Measurements from ENCODE around the gene RITA1.

Gene RITA1

DNA sequence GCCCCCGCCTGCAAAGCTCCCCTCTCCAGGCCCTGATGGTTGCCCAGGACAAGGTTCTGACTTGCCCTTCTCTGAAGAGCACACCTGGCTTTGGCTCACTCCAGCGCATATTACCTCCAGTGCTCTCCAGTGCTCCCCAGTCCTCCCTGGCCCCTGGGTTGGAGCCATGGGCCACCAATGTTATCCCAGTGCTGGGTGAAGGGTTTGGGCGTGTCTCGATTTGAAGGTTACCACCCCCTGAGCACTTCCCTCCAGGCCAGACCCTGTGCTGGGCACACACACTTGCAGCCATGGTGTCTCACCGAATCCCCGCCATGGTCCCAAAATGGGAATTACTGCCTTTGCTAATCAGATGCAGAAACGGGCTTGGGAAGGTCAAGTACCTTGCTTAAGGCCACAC is 11.1 kb downstream of the RITA1 start:
- TF ChIP-seq, protein P1, sequence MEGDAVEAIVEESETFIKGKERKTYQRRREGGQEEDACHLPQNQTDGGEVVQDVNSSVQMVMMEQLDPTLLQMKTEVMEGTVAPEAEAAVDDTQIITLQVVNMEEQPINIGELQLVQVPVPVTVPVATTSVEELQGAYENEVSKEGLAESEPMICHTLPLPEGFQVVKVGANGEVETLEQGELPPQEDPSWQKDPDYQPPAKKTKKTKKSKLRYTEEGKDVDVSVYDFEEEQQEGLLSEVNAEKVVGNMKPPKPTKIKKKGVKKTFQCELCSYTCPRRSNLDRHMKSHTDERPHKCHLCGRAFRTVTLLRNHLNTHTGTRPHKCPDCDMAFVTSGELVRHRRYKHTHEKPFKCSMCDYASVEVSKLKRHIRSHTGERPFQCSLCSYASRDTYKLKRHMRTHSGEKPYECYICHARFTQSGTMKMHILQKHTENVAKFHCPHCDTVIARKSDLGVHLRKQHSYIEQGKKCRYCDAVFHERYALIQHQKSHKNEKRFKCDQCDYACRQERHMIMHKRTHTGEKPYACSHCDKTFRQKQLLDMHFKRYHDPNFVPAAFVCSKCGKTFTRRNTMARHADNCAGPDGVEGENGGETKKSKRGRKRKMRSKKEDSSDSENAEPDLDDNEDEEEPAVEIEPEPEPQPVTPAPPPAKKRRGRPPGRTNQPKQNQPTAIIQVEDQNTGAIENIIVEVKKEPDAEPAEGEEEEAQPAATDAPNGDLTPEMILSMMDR (IDR thresholded peaks at IDR 0.05; ENCODE audit: low read length): no peak
- no peak for TF ChIP-seq EZH2 (IDR thresholded peaks at IDR 0.05; ENCODE audit: borderline replicate concordance, low read length)
- Histone ChIP-seq H3K79me2 (ENCODE audit: insufficient read depth, low read length) (no peaks in the 10 kb centered on the region), H3K9me2 (ENCODE audit: low read depth, low read length) (no peaks in the 10 kb centered on the region), H4K20me1 (ENCODE audit: insufficient read depth, low read length) (no peaks in the 10 kb centered on the region), H3K36me3 (ENCODE audit: insufficient read depth, low read length) (peaks cover 25% of the 10 kb centered on the region), H3K4me2 (ENCODE audit: low read length) (no peak overlapping the region), H3K9ac (ENCODE audit: low read length) (peak overlapping the region; percentile 39; the same call in 1 of the 2 replicates), H3K4me1 (ENCODE audit: insufficient read depth, low read length, severe bottlenecking) (peaks cover 62% of the 10 kb centered on the region), H2AFZ (ENCODE audit: low read length) (no peak overlapping the region), H3F3A (ENCODE audit: insufficient read depth, low read length) (0 out of 2 replicates have a peak, but pooled peaks cover 10% of the 10 kb centered on the region), H3K4me3 (ENCODE audit: low read depth, low read length, poor library complexity, severe bottlenecking) (no peak overlapping the region), H3K27me3 (ENCODE audit: insufficient read depth, low read length) (no peaks in the 10 kb centered on the region), H3K27ac (ENCODE audit: low read depth, low read length, poor library complexity, severe bottlenecking) (peak overlapping the region; percentile 94), H3K9me3 (ENCODE audit: low read length) (no peaks in the 10 kb centered on the region)

DNA sequence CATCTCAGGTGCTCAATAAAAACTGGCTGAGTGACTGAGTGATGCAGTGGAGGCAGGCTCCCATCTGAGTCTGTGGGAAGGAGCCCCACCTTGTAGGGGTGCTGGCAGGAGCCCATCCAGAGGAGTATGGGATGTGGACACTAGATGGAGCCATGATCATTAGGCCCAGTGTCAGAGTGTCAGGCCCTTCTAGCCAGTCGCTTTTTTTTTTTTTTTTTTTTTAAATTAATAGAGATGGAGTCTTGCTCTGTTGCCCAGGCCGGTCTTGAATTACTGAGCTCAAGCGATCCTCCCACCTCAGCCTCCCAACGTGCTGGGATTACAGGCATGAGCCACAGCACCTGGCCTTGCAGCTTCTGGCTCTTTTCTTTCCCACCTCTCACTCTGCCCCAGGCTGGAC is 11.5 kb downstream of the RITA1 start:
- no peaks in the 10 kb centered on the region for H3K27me3 ChIP-seq (ENCODE audit: insufficient read depth, low read length)
- no peaks in the 10 kb centered on the region for H3K9me2 ChIP-seq (ENCODE audit: low read depth, low read length)
- H4K20me1 ChIP-seq (ENCODE audit: insufficient read depth, low read length): no peaks in the 10 kb centered on the region
- no peak for TF ChIP-seq EZH2 (IDR thresholded peaks at IDR 0.05; ENCODE audit: borderline replicate concordance, low read length)
- TF ChIP-seq, protein P1 (IDR thresholded peaks at IDR 0.05; ENCODE audit: low read length): peak; percentile 75
- no peak overlapping the region for H2AFZ ChIP-seq (ENCODE audit: low read length)
- H3K4me2 ChIP-seq (ENCODE audit: low read length): no peak overlapping the region
- peaks cover 64% of the 10 kb centered on the region for H3K4me1 ChIP-seq (ENCODE audit: insufficient read depth, low read length, severe bottlenecking)
- peak overlapping the region; percentile 39; the same call in 1 of the 2 replicates for H3K9ac ChIP-seq (ENCODE audit: low read length)
- H3K4me3 ChIP-seq (ENCODE audit: low read depth, low read length, poor library complexity, severe bottlenecking): no peak overlapping the region
- peaks cover 21% of the 10 kb centered on the region for H3K36me3 ChIP-seq (ENCODE audit: insufficient read depth, low read length)
- no peaks in the 10 kb centered on the region for H3K79me2 ChIP-seq (ENCODE audit: insufficient read depth, low read length)
- no peaks in the 10 kb centered on the region for H3K9me3 ChIP-seq (ENCODE audit: low read length)
- peak overlapping the region; percentile 94 for H3K27ac ChIP-seq (ENCODE audit: low read depth, low read length, poor library complexity, severe bottlenecking)
- 0 out of 2 replicates have a peak, but pooled peaks cover 10% of the 10 kb centered on the region for H3F3A ChIP-seq (ENCODE audit: insufficient read depth, low read length)

DNA sequence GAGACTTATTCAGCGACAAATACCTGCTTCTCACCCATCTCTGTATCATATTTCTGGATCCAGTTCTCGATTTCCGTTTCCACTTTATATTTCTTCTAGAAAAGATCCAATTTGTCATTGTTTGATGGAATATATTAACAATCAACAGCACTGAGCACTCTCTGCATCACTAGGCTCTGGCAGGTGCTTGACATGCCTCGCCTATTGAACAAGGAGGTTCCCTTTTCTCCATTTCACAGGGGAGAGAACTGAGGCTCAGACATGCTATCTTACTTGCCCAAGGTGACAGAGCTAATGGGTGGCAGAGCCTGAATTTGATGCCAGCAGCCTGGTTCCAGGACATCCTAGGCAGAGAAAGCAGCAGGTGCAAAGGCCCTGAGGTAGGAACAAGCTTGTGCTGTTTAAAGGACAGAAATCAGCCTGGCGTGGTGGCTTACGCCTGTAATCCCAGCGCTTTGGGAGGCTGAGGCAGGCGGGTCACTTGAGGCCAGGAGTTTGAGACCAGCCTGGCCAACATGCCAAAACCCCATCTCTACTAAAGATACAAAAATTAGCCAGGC is 12.1 kb downstream of the RITA1 start:
- Histone ChIP-seq H4K20me1 (ENCODE audit: insufficient read depth, low read length) (no peaks in the 10 kb centered on the region), H3K27me3 (ENCODE audit: insufficient read depth, low read length) (no peaks in the 10 kb centered on the region), H3K9me2 (ENCODE audit: low read depth, low read length) (no peaks in the 10 kb centered on the region), H3K4me3 (ENCODE audit: low read depth, low read length, poor library complexity, severe bottlenecking) (no peak overlapping the region), H2AFZ (ENCODE audit: low read length) (no peak overlapping the region), H3K4me1 (ENCODE audit: insufficient read depth, low read length, severe bottlenecking) (peaks cover 68% of the 10 kb centered on the region), H3K9ac (ENCODE audit: low read length) (no peak overlapping the region; the same call in 1 of the 2 replicates), H3K79me2 (ENCODE audit: insufficient read depth, low read length) (no peaks in the 10 kb centered on the region), H3K9me3 (ENCODE audit: low read length) (no peaks in the 10 kb centered on the region), H3K27ac (ENCODE audit: low read depth, low read length, poor library complexity, severe bottlenecking) (peak overlapping the region; percentile 94), H3K36me3 (ENCODE audit: insufficient read depth, low read length) (peaks cover 18% of the 10 kb centered on the region), H3K4me2 (ENCODE audit: low read length) (no peak overlapping the region), H3F3A (ENCODE audit: insufficient read depth, low read length) (0 out of 2 replicates have a peak, but pooled peaks cover 10% of the 10 kb centered on the region)
- no peak for TF ChIP-seq EZH2 (IDR thresholded peaks at IDR 0.05; ENCODE audit: borderline replicate concordance, low read length)
- TF ChIP-seq, protein P1 (IDR thresholded peaks at IDR 0.05; ENCODE audit: low read length): no peak

Measured in OCI-LY1 (cell line).